Measurements from ENCODE around the gene ARL5A. TPM values are rescaled to one million over a fixed set of nuclear protein-coding genes. Genes with fewer than 3 reads are reported as not detected.

ARL5A gene
- total and polyA plus RNA-seq, 9 of the 15 experiments (the other 6 are each of a cell fraction or from before 2014, with no cell fraction given) = 16.3 to 117 (median 88.4) TPM

DNA sequence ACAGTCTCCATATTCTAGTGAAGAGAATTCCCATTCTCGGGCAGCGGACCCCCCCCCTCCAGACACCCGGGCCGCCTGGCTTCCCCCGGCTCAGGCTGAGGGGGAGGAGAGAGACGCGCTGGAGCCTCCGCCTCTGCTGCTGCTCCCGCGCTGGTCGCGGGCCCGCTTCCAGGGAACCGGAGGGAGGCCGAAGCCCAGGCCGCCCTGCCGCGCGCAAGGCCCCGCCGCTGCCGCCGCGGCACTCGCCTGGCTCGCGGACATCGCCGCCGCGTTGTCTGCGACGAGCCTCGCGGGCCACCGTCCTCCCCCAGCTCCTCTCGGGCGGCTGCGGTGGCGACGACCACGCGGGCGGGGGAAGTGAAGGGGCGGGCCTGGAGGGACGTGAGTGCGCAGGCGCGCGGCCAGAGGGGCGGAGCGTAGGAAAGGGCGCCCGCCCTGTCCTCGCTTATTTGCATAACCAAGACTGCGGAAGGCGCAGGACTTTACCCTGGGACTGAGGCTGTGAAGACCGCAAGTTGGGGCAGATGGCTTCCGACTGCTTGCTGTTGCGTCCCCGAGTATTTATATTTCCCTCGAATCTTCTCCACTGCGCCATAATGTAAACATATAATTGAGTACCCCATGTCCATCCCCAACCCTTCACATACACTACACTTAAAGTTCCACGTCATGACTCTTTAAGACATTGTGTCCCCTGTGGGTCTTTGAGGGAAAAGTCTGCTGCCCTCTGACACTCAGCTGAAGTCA is at the start of gene ARL5A (continued):
- TF ChIP-seq ARID4B (CRISPR knock-in tag; IDR thresholded peaks at IDR 0.05) = peak; percentile 92
- no peak for TF ChIP-seq DLX4 (CRISPR knock-in tag; IDR thresholded peaks at IDR 0.05)
- TF ChIP-seq FOXK1 (CRISPR knock-in tag; IDR thresholded peaks at IDR 0.05; ENCODE audit: borderline replicate concordance) = 0 out of 2 replicates have a peak, but pooled peaks have one; percentile 48
- TF ChIP-seq NUFIP1 (IDR thresholded peaks at IDR 0.05; ENCODE audit: partially characterized antibody) = no peak
- no peak for TF ChIP-seq ILK (tag; IDR thresholded peaks at IDR 0.05; ENCODE audit: borderline replicate concordance, low read depth)
- TF ChIP-seq, protein P1, sequence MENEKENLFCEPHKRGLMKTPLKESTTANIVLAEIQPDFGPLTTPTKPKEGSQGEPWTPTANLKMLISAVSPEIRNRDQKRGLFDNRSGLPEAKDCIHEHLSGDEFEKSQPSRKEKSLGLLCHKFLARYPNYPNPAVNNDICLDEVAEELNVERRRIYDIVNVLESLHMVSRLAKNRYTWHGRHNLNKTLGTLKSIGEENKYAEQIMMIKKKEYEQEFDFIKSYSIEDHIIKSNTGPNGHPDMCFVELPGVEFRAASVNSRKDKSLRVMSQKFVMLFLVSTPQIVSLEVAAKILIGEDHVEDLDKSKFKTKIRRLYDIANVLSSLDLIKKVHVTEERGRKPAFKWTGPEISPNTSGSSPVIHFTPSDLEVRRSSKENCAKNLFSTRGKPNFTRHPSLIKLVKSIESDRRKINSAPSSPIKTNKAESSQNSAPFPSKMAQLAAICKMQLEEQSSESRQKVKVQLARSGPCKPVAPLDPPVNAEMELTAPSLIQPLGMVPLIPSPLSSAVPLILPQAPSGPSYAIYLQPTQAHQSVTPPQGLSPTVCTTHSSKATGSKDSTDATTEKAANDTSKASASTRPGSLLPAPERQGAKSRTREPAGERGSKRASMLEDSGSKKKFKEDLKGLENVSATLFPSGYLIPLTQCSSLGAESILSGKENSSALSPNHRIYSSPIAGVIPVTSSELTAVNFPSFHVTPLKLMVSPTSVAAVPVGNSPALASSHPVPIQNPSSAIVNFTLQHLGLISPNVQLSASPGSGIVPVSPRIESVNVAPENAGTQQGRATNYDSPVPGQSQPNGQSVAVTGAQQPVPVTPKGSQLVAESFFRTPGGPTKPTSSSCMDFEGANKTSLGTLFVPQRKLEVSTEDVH (IDR thresholded peaks at IDR 0.05; ENCODE audit: low read depth, partially characterized antibody) = no peak
- TF ChIP-seq SAP30 (IDR thresholded peaks at IDR 0.05; ENCODE audit: borderline replicate concordance, insufficient read depth, low read depth, low read length, poor library complexity, severe bottlenecking) = no peak
- 0 out of 4 replicates have a peak, but pooled peaks have one; percentile 1 to 4 for TF ChIP-seq RAD21 (CRISPR knock-in tag; conservative IDR thresholded peaks at IDR 0.05 in 1 of 2, IDR thresholded peaks at IDR 0.05 in 1 of 2)
- TF ChIP-seq RBBP5 (IDR thresholded peaks at IDR 0.05; ENCODE audit: borderline replicate concordance, insufficient read depth, low read length, poor library complexity, severe bottlenecking) = peak; percentile 99
- TF ChIP-seq RNF2 (IDR thresholded peaks at IDR 0.05) = no peak
- TF ChIP-seq, protein P2, sequence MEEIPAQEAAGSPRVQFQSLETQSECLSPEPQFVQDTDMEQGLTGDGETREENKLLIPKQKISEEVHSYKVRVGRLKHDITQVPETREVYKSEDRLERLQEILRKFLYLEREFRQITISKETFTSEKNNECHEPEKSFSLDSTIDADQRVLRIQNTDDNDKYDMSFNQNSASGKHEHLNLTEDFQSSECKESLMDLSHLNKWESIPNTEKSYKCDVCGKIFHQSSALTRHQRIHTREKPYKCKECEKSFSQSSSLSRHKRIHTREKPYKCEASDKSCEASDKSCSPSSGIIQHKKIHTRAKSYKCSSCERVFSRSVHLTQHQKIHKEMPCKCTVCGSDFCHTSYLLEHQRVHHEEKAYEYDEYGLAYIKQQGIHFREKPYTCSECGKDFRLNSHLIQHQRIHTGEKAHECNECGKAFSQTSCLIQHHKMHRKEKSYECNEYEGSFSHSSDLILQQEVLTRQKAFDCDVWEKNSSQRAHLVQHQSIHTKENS (CRISPR knock-in tag; IDR thresholded peaks at IDR 0.05) = no peak
- TF ChIP-seq ZNF583 (CRISPR knock-in tag; IDR thresholded peaks at IDR 0.05) = peak; percentile 37; the same call in 1 of the 2 replicates
- no peak for TF ChIP-seq FOS (IDR thresholded peaks at IDR 0.05; ENCODE audit: extremely low read depth, insufficient read length)
- no peak for TF ChIP-seq PREB (CRISPR knock-in tag; IDR thresholded peaks at IDR 0.05)
- no peak for TF ChIP-seq RBM34 (IDR thresholded peaks at IDR 0.05; ENCODE audit: borderline replicate concordance, insufficient read depth, low read length)

Data from K562 (cell line).